HepG2 (cell line): ENCODE results near the gene HIGD1A. TPM values are rescaled to one million over a fixed set of nuclear protein-coding genes. Genes with fewer than 3 reads are reported as not detected.
A peak's percentile ranks its signal among the peaks of the same experiment; 100 is the strongest.

Experiments used
- BRD4 ChIP-seq: sonication (generic); formaldehyde crosslinking; IDR thresholded peaks from 2 replicates; pipeline ENCODE4 v1.4.0; 2020; ENCODE audit warnings: missing genetic modification reagents
- CHD4 ChIP-seq: fragments of 200-600 bp; sonication (generic); IDR thresholded peaks from 2 replicates; pipeline ENCODE4 v1.7.0; 2017; ENCODE audit warnings: mild to moderate bottlenecking, low read length, borderline replicate concordance
- GTF3A ChIP-seq: sonication (generic); formaldehyde crosslinking; conservative IDR thresholded peaks from 2 replicates; pipeline ENCODE4 v1.4.0; 2020; ENCODE audit warnings: mild to moderate bottlenecking, missing genetic modification reagents
- HIVEP1 ChIP-seq: sonication (generic); formaldehyde crosslinking; IDR thresholded peaks from 2 replicates; pipeline ENCODE4 v1.4.0; 2020; ENCODE audit warnings: mild to moderate bottlenecking, missing genetic modification reagents
- MYNN ChIP-seq: sonication (generic); formaldehyde crosslinking; IDR thresholded peaks from 2 replicates; pipeline ENCODE4 v1.4.0; 2020; ENCODE audit warnings: mild to moderate bottlenecking, low read depth, missing genetic modification reagents
- SP2 ChIP-seq: sonication (generic); formaldehyde crosslinking; IDR thresholded peaks from 2 replicates; pipeline ENCODE4 v1.5.1; 2020; ENCODE audit warnings: mild to moderate bottlenecking, missing genetic modification reagents
- SPEN ChIP-seq: sonication (generic); formaldehyde crosslinking; IDR thresholded peaks from 2 replicates; pipeline ENCODE4 v1.5.1; 2020; ENCODE audit warnings: low read depth, mild to moderate bottlenecking, missing genetic modification reagents
- TEAD3 ChIP-seq: optimal IDR thresholded peaks from 2 replicates; pipeline ENCODE3; 2016; ENCODE audit warnings: borderline replicate concordance
- ZMYM2 ChIP-seq: sonication (generic); formaldehyde crosslinking; IDR thresholded peaks from 2 replicates; pipeline ENCODE4 v1.8.0; 2022; ENCODE audit warnings: mild to moderate bottlenecking, missing genetic modification reagents
- ZNF350 ChIP-seq: sonication (generic); formaldehyde crosslinking; IDR thresholded peaks from 2 replicates; pipeline ENCODE4 v1.4.0; 2020; ENCODE audit warnings: mild to moderate bottlenecking, low read depth, missing genetic modification reagents, borderline replicate concordance
- ZNF549 ChIP-seq: sonication (generic); formaldehyde crosslinking; IDR thresholded peaks from 2 replicates; pipeline ENCODE4 v1.5.0; 2020; ENCODE audit warnings: missing genetic modification reagents
- ZNF629 ChIP-seq: sonication (generic); formaldehyde crosslinking; conservative IDR thresholded peaks from 2 replicates; pipeline ENCODE4 v1.5.0; 2020; ENCODE audit warnings: missing genetic modification reagents
- ZNF746 ChIP-seq: sonication (generic); formaldehyde crosslinking; IDR thresholded peaks from 2 replicates; pipeline ENCODE4 v1.8.0; 2022; ENCODE audit warnings: mild to moderate bottlenecking, missing genetic modification reagents
- ZSCAN9 ChIP-seq: IDR thresholded peaks from 2 replicates; pipeline ENCODE4 v1.6.1; 2016; ENCODE audit warnings: borderline replicate concordance
- polyA plus RNA-seq, 8 experiments: library from polyadenylated mRNA; depleted of rRNA in 3 of 8; stranded (reverse) in 7 of 8; unstranded in 1 of 8; fragments of >200 nt; fragmentation: Illumina TruSeq in 4 of 8; extraction: Trizol in 4 of 8; gene quantifications; 2 replicates each; pipeline versions ENCODE4 v1.2.1 to v1.2.3, GENCODE V29; 2011 to 2016; ENCODE audit warnings: low read depth in 4 of 8, missing spikeins in 1 of 8, mixed read lengths in 1 of 8; ENCODE audit not compliant: insufficient read depth in 1 of 8
- total RNA-seq, 5 experiments: library from RNA; depleted of rRNA; stranded (reverse); fragments of >200 nt; fragmentation: Illumina TruSeq; extraction: Trizol; gene quantifications; 2 replicates each; pipeline ENCODE4 v1.2.3, GENCODE V29; 2016; ENCODE audit warnings: low read depth in 1 of 5
- TF ChIP-seq, protein P1 (sequence below): IDR thresholded peaks from 2 replicates; pipeline ENCODE4 v1.6.1; 2016; ENCODE audit warnings: missing compliant biosample characterization, missing genetic modification reagents, borderline replicate concordance
- TF ChIP-seq, protein P2 (sequence below): sonication (generic); formaldehyde crosslinking; IDR thresholded peaks from 2 replicates; pipeline ENCODE4 v1.4.0; 2020; ENCODE audit warnings: missing genetic modification reagents
- TF ChIP-seq, protein P3 (sequence below): sonication (generic); formaldehyde crosslinking; IDR thresholded peaks from 2 replicates; pipeline ENCODE4 v1.4.0; 2020; ENCODE audit warnings: missing genetic modification reagents
- TF ChIP-seq, protein P4 (sequence below): sonication (generic); formaldehyde crosslinking; IDR thresholded peaks from 2 replicates; pipeline ENCODE4 v1.4.0; 2020; ENCODE audit warnings: mild to moderate bottlenecking, missing genetic modification reagents

HIGD1A gene
- total and polyA plus RNA-seq, 2 of the 13 experiments (the other 11 are each of a cell fraction or from before 2014, with no cell fraction given): 222 to 253 TPM

DNA sequence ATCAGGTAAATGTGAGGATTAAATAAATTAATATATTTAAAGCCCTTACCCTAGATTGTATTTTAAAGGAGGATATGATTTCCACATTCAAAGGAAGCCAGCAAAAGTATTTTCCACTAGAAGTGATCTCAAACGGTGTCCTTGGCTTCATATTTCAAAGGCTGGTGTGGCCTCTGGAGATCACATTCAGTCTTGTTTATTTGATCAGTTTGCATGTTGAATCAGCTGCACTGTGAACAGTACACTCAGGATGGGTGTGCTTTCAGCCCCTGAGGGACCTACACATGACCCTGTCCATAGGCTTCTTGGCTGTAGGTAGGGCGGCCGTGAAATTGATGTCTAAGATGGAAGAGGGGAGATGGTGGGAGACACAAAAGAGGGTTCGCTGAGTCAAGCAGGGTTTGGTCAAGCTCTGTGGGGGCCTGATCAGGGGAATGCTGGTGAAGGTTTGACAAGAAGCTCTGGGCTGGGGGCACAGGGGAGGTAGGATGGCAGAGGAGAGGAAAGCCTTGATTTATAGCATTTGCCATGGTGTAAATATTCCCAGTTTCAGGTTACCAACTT, 49.5 kb upstream of the HIGD1A start (continued):
- TF ChIP-seq BRD4 (CRISPR knock-in tag) (peak; percentile 70; the same call in 1 of the 2 replicates), TEAD3 (CRISPR knock-in tag) (peak; percentile 62), SP2 (no peak), ZNF746 (CRISPR knock-in tag) (no peak), ZNF629 (no peak), ZNF549 (no peak), MYNN (CRISPR knock-in tag) (no peak), CHD4 (peak; percentile 83; the same call in 1 of the 2 replicates), ZMYM2 (no peak), HIVEP1 (no peak), ZNF350 (CRISPR knock-in tag) (peak; percentile 70; the same call in 1 of the 2 replicates), ZSCAN9 (CRISPR knock-in tag) (peak; percentile 80), SPEN (CRISPR knock-in tag) (no peak), GTF3A (CRISPR knock-in tag) (no peak)
- TF ChIP-seq, protein P1, sequence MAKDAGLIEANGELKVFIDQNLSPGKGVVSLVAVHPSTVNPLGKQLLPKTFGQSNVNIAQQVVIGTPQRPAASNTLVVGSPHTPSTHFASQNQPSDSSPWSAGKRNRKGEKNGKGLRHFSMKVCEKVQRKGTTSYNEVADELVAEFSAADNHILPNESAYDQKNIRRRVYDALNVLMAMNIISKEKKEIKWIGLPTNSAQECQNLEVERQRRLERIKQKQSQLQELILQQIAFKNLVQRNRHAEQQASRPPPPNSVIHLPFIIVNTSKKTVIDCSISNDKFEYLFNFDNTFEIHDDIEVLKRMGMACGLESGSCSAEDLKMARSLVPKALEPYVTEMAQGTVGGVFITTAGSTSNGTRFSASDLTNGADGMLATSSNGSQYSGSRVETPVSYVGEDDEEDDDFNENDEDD: peak; percentile 45; the same call in 1 of the 2 replicates
- TF ChIP-seq, protein P2, sequence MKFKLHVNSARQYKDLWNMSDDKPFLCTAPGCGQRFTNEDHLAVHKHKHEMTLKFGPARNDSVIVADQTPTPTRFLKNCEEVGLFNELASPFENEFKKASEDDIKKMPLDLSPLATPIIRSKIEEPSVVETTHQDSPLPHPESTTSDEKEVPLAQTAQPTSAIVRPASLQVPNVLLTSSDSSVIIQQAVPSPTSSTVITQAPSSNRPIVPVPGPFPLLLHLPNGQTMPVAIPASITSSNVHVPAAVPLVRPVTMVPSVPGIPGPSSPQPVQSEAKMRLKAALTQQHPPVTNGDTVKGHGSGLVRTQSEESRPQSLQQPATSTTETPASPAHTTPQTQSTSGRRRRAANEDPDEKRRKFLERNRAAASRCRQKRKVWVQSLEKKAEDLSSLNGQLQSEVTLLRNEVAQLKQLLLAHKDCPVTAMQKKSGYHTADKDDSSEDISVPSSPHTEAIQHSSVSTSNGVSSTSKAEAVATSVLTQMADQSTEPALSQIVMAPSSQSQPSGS (CRISPR knock-in tag): peak; percentile 80; the same call in 1 of the 2 replicates
- TF ChIP-seq, protein P3, sequence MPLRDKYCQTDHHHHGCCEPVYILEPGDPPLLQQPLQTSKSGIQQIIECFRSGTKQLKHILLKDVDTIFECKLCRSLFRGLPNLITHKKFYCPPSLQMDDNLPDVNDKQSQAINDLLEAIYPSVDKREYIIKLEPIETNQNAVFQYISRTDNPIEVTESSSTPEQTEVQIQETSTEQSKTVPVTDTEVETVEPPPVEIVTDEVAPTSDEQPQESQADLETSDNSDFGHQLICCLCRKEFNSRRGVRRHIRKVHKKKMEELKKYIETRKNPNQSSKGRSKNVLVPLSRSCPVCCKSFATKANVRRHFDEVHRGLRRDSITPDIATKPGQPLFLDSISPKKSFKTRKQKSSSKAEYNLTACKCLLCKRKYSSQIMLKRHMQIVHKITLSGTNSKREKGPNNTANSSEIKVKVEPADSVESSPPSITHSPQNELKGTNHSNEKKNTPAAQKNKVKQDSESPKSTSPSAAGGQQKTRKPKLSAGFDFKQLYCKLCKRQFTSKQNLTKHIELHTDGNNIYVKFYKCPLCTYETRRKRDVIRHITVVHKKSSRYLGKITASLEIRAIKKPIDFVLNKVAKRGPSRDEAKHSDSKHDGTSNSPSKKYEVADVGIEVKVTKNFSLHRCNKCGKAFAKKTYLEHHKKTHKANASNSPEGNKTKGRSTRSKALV (CRISPR knock-in tag): no peak
- TF ChIP-seq, protein P4, sequence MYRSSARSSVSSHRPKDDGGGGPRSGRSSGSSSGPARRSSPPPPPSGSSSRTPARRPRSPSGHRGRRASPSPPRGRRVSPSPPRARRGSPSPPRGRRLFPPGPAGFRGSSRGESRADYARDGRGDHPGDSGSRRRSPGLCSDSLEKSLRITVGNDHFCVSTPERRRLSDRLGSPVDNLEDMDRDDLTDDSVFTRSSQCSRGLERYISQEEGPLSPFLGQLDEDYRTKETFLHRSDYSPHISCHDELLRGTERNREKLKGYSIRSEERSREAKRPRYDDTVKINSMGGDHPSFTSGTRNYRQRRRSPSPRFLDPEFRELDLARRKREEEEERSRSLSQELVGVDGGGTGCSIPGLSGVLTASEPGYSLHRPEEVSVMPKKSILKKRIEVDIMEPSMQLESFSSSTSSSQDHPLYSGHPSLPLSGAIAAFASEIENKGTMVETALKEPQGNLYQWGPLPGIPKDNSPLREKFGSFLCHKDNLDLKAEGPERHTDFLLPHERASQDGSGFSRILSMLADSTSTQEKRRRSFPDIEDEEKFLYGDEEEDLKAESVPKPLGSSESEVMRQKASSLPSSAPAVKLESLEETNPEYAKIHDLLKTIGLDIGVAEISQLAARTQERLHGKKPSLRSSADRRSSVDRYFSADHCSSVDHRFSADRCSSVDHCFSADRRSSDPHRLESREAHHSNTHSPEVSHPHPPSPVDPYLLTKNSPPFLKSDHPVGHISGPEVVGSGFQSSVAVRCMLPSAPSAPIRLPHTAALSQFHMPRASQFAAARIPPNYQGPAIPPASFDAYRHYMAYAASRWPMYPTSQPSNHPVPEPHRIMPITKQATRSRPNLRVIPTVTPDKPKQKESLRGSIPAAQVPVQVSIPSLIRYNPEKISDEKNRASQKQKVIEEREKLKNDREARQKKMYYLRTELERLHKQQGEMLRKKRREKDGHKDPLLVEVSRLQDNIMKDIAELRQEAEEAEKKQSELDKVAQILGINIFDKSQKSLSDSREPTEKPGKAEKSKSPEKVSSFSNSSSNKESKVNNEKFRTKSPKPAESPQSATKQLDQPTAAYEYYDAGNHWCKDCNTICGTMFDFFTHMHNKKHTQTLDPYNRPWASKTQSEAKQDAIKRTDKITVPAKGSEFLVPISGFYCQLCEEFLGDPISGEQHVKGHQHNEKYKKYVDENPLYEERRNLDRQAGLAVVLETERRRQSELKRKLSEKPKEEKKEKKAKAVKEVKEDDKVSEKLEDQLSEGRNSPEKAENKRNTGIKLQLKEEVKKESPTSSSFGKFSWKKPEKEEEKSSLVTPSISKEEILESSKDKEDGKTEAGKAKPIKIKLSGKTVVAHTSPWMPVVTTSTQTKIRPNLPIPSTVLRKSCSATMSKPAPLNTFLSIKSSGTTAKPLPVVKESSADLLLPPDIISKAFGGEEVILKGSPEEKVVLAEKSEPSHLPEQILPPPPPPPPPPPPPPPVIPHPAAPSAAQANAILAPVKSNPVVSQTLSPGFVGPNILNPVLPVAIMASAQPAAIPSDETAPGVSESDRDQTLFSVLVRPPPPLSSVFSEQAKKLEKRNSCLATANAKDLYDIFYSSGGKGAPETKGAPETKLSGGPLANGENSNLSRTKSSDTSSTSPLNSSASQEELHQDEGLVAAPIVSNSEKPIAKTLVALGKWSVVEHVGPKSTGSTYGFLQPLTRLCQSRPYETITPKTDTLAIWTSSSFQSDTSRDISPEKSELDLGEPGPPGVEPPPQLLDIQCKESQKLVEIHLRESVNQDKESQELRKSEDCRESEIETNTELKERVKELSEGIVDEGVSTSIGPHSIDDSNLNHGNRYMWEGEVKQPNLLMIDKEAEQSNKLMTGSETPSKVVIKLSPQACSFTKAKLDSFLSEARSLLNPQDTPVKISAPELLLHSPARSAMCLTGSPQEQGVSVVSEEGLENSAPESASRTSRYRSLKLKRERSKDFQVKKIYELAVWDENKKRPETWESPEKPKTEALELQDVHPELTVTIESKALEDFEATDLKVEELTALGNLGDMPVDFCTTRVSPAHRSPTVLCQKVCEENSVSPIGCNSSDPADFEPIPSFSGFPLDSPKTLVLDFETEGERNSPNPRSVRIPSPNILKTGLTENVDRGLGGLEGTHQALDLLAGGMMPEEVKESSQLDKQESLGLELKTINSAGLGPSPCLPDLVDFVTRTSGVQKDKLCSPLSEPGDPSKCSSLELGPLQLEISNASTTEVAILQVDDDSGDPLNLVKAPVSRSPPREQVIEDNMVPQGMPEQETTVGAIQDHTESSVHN: no peak
